ENCODE data around the gene PSMC6. TPM values are rescaled to one million over a fixed set of nuclear protein-coding genes. Genes with fewer than 3 reads are reported as not detected.

Gene PSMC6
- total RNA-seq, 1 donor from 2014 or later = 97.6 TPM

DNA sequence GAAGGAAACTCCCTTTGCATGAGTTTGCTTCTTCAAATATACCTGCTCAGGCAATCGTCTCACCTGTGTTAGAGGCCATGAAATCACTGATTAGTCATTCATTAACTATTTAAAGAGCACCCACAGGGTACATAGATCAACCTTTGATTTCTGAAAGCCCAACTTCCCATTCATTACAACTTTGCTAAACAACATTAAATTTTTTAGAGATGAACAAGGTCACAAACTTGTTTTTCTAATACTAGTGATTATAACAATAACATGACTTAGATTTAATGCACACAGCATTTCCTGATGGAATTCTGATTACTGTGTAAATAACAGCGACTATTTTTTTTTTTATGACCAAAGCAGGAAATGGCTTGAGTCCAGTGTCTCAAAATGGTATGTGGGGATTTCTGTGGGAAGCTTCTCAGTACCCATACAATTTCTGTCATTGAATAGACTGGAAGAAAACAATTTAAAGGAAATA is 6.3 kb upstream of the PSMC6 start:
- peaks cover 2% of the 10 kb centered on the region for H3K36me3 Mint-ChIP-seq (ENCODE audit: low read depth)
- intact Hi-C loops (cut with micrococcal nuclease) = no loop called here
- POLR2A ChIA-PET = no interaction called here
- TF ChIP-seq, protein P1, sequence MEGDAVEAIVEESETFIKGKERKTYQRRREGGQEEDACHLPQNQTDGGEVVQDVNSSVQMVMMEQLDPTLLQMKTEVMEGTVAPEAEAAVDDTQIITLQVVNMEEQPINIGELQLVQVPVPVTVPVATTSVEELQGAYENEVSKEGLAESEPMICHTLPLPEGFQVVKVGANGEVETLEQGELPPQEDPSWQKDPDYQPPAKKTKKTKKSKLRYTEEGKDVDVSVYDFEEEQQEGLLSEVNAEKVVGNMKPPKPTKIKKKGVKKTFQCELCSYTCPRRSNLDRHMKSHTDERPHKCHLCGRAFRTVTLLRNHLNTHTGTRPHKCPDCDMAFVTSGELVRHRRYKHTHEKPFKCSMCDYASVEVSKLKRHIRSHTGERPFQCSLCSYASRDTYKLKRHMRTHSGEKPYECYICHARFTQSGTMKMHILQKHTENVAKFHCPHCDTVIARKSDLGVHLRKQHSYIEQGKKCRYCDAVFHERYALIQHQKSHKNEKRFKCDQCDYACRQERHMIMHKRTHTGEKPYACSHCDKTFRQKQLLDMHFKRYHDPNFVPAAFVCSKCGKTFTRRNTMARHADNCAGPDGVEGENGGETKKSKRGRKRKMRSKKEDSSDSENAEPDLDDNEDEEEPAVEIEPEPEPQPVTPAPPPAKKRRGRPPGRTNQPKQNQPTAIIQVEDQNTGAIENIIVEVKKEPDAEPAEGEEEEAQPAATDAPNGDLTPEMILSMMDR (IDR thresholded peaks at IDR 0.05) = no peak
- H3K4me1 Mint-ChIP-seq = peaks cover 2% of the 10 kb centered on the region
- H3K4me3 Mint-ChIP-seq = no peak overlapping the region
- H3K27ac Mint-ChIP-seq = no peak overlapping the region
- DNase-seq (no peak), ATAC-seq (ENCODE audit: low read depth) (no peak)
- H3K27me3 Mint-ChIP-seq = peaks cover 2% of the 10 kb centered on the region
- CTCF ChIA-PET = no interaction called here
- no peaks in the 10 kb centered on the region for H3K9me3 Mint-ChIP-seq

DNA sequence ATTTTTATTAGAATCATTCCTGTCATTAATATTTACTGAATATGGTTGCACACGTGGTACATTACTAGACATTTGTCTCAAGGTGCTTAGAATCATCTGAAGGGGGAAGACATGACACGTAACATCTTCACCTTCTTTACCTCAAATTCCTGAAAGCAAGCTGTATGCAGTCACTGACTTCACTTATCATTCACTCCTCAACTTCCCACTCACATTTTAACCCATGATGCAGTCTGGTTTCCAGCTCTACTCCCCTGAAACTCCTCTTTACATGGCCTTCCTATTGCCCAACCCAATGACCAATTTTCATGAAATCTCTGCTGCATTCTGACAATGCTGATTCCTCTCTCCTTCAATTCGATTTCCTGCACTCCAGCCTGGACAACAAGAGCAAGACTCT is 5.8 kb upstream of the PSMC6 start:
- POLR2A ChIA-PET = interaction anchor here (0.6 to 0.7 kb wide), 2 partner anchors 17 to 28 kb away, joined by 3 to 6 read pairs; partner anchors contain the start of gene STYX
- intact Hi-C loops (cut with micrococcal nuclease) = no loop called here
- H3K4me1 Mint-ChIP-seq = peaks cover 3% of the 10 kb centered on the region
- ATAC-seq (ENCODE audit: low read depth) (no peak), DNase-seq (no peak)
- no peaks in the 10 kb centered on the region for H3K9me3 Mint-ChIP-seq
- H3K36me3 Mint-ChIP-seq (ENCODE audit: low read depth) = no peaks in the 10 kb centered on the region
- CTCF ChIA-PET = no interaction called here
- peaks cover 2% of the 10 kb centered on the region for H3K27me3 Mint-ChIP-seq
- H3K4me3 Mint-ChIP-seq = no peak overlapping the region
- H3K27ac Mint-ChIP-seq = no peak overlapping the region
- TF ChIP-seq, protein P1 (IDR thresholded peaks at IDR 0.05) = no peak

DNA sequence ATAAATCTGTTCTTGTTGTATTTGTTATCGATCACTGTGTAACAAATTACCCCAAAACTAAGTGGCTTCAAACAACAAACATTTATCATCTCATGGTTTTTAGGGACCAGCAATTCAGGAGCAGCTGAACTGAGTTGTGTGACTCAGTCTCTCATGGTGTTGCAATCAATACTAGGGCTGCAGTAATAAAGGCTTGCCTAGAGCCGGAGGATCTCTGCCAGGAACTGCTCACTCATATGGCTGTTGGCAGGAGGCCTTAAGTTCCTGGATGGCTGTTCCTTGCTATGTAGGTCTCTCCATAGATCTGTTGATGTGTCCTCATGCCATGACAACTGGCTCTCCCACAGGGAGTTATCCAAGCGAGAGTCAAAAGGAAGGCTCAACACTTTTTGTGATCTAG is 3.8 kb upstream of the PSMC6 start:
- CTCF ChIA-PET = no interaction called here
- H3K4me3 Mint-ChIP-seq = no peak overlapping the region
- no peak overlapping the region for H3K27ac Mint-ChIP-seq
- H3K9me3 Mint-ChIP-seq = no peaks in the 10 kb centered on the region
- TF ChIP-seq, protein P1 (IDR thresholded peaks at IDR 0.05) = no peak
- H3K36me3 Mint-ChIP-seq (ENCODE audit: low read depth) = peaks cover 14% of the 10 kb centered on the region
- DNase-seq (no peak), ATAC-seq (ENCODE audit: low read depth) (no peak)
- peaks cover 23% of the 10 kb centered on the region for H3K4me1 Mint-ChIP-seq
- H3K27me3 Mint-ChIP-seq = peaks cover 2% of the 10 kb centered on the region
- POLR2A ChIA-PET = no interaction called here
- intact Hi-C loops (cut with micrococcal nuclease) = no loop called here

DNA sequence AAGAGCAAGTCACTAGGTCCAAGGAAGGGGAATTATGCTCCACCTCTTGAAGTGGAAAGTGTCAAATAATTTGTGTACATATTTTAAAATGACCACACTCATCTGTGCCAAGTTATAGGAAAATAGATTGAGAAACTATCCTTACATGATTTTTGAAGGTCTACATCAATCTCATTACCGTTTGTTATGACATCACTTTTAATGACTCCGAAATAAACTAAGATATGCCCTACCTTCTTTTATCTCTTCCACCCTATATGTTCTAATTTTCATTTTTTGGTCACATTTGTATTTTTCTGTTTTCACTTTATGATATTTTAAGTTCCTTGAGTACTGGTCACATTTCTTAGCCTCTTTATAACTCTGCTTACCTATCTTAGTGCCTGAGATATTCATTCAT is 3.3 kb upstream of the PSMC6 start:
- POLR2A ChIA-PET = interaction anchor here (0.5 kb wide), 1 partner anchor 39 kb away, joined by 3 read pairs; no protein-coding TSS in a partner anchor

DNA sequence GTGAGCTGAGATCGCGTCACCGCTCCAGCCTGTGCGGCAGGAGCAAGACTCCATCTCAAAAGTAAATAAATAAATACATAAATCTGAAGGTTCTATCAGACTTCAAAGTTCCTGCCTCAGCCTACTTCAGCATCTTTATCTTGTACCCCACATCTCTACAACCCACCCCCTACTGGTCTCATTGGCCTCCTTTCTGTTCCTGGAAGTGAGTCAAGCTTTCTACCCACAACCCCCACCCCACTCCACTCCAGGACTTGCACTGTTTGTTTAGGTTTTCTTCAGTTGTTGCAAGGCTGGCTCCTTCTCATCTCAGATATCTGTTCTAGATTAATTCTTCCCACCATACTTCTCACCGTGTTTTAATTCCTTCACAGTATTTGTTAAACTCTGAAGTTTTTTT is 714 bp upstream of the PSMC6 start:
- TF ChIP-seq, protein P1 (IDR thresholded peaks at IDR 0.05) = no peak
- ATAC-seq (ENCODE audit: low read depth) (no peak), DNase-seq (no peak)
- peak overlapping the region; percentile 98 for H3K27ac Mint-ChIP-seq
- H3K4me3 Mint-ChIP-seq = peak overlapping the region; percentile 99
- no peaks in the 10 kb centered on the region for H3K9me3 Mint-ChIP-seq
- POLR2A ChIA-PET = interaction anchor here (0.7 to 1.3 kb wide), 2 partner anchors 23 to 25 kb away, joined by 3 read pairs; no protein-coding TSS in a partner anchor
- H3K36me3 Mint-ChIP-seq (ENCODE audit: low read depth) = peaks cover 43% of the 10 kb centered on the region
- CTCF ChIA-PET = no interaction called here
- peaks cover 2% of the 10 kb centered on the region for H3K27me3 Mint-ChIP-seq
- intact Hi-C loops (cut with micrococcal nuclease) = loop anchor here (2.0 to 5.0 kb wide), 4 partner anchors 36 to 859 kb away; partner anchors contain the start of genes DDHD1 and GNPNAT1
- peaks cover 25% of the 10 kb centered on the region for H3K4me1 Mint-ChIP-seq

More for the DNA sequence above, 3.3 kb upstream of the PSMC6 start:
- Mint-ChIP-seq H3K9me3 (no peaks in the 10 kb centered on the region), H3K4me3 (no peak overlapping the region), H3K4me1 (peaks cover 27% of the 10 kb centered on the region), H3K27me3 (peaks cover 2% of the 10 kb centered on the region), H3K27ac (no peak overlapping the region), H3K36me3 (ENCODE audit: low read depth) (peaks cover 17% of the 10 kb centered on the region)
- intact Hi-C loops (cut with micrococcal nuclease) = no loop called here
- no peak for ATAC-seq (ENCODE audit: low read depth)
- CTCF ChIA-PET = no interaction called here
- DNase-seq = no peak
- TF ChIP-seq, protein P1 (IDR thresholded peaks at IDR 0.05) = no peak

Measured in activated B cell treated with CpG ODN at 0.5 μM for 24 hours (primary cell).